Measurements from ENCODE around the gene FOXO4.

DNA sequence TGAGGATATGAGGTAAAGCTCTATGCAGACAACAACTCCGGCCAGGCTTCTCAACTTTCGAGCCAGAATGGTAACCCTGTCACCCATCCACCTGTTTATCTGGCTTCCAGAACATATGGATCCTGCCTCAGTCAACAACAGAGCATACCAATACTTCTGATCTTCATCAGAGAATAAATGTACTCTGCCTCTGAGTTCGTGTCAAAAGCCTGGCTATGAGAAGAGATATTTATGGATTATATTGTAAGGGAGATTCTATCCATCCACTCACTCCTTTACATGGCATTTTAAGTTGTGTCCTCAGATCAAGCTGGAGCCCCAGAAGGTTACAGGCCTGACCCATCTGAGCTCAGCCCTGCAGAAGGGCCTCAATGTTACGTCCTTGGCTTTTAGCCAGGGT is 9.8 kb upstream of the FOXO4 start:
- TF ChIP-seq, protein P1, sequence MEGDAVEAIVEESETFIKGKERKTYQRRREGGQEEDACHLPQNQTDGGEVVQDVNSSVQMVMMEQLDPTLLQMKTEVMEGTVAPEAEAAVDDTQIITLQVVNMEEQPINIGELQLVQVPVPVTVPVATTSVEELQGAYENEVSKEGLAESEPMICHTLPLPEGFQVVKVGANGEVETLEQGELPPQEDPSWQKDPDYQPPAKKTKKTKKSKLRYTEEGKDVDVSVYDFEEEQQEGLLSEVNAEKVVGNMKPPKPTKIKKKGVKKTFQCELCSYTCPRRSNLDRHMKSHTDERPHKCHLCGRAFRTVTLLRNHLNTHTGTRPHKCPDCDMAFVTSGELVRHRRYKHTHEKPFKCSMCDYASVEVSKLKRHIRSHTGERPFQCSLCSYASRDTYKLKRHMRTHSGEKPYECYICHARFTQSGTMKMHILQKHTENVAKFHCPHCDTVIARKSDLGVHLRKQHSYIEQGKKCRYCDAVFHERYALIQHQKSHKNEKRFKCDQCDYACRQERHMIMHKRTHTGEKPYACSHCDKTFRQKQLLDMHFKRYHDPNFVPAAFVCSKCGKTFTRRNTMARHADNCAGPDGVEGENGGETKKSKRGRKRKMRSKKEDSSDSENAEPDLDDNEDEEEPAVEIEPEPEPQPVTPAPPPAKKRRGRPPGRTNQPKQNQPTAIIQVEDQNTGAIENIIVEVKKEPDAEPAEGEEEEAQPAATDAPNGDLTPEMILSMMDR (IDR thresholded peaks at IDR 0.05), result no peak
- no peak for TF ChIP-seq RNF2 (IDR thresholded peaks at IDR 0.05; ENCODE audit: borderline replicate concordance, low read depth)

Measured in A549 (cell line).